Inflammatory macrophage treated with lipopolysaccharide for 1 hour (primary cell): ENCODE measurements around the gene NNAT.
A peak's percentile ranks its signal among the peaks of the same experiment; 100 is the strongest.
"Not testable (repeated sequence)": the region's sequence is repeated elsewhere in the genome, so short reads cannot be mapped to it uniquely, and the experiment has no call there.

Experiments
- DNase-seq, 2 donors: peaks; one replicate each; pipeline ENCODE4 v3.0.0-alpha.2; 2020 to 2022

NNAT gene

DNA sequence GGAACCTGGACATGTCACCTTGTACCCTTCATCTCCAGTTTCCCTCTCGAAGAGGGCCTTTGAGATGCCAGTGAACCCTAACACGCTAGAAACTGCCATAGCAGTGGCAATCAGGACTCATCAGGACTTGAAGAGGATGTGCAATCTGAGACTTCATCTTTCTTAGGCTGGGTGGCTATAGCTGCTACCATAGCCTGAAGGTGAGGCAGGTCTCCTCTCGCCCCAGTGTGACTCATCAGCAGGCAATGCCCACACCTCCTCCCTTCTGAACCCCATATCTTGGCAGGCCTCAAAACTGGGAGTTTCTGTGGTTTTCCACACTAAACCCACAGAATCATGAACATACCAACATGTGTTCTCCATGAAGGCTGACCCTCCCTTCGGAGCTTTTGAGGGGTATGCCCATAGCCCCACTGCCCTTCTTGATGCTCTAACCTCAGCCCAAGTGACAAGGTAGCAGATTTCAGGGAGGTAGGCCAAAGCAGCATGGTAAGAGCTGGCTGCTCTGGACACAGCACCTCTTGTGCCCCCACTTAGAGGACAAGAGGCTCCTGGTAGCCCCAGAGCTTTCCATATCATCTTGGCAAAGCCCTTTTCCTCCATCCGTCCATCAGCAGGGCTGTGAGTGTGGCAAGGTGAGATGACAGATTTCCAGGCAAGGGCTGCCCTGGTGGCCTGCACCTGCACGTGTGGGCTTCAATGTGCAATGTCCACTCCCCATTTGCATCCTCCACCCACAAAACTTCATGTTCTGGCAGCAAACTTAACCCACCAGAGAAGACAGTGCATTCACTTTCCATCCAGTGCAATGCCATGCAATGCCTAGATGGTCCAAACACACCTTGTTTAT lies 4.0 kb downstream of the NNAT start:
- DNase-seq, result no peak

DNA sequence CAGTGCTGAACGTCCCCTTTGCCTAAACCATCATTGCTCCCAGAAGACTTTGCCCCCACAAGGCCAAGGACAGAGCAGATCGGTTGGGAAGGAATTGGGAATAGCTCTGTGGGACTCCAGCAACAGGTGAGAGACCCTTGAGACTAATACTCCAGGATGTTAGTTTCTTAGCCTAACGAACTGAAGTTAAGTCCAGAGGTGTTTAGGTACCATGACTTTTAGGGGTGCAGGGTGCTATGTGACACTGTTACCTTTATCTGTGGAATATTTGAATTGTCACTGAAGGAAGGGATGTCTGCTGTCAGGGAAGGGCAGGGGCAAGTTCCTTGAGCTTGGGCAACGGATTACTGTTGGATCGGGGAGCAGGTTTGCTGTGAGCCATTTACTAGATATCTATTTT lies 4.8 kb downstream of the NNAT start:
- DNase-seq, result no peak

DNA sequence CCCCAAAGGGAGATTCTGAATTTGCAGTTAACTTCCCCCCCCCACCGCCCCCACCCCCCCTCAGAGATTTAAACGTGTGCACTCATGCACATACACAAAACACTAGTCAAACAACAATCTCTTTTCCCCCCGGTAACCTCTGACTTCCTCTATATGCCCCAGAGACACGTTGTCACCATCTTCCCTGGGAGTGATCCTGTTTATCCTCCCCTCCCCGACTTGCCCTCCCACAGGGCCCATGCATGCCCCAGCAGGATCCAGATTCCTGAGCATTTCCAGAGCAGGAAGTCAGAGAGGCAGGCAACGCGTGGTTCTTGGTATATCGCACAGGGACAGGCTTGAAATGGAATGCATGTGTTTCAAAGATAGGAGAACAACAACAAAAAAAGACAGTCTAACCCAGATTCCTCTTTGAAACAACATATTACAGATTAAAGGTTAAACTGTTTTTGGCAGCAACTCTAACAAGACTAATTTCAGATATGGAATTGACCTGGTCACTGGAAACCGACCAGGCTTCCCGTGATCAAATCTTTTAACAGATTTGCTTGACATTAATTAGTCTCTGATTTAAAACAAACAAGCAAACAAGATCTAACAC lies 5.3 kb downstream of the NNAT start:
- peak; percentile 30 to 69 for DNase-seq

DNA sequence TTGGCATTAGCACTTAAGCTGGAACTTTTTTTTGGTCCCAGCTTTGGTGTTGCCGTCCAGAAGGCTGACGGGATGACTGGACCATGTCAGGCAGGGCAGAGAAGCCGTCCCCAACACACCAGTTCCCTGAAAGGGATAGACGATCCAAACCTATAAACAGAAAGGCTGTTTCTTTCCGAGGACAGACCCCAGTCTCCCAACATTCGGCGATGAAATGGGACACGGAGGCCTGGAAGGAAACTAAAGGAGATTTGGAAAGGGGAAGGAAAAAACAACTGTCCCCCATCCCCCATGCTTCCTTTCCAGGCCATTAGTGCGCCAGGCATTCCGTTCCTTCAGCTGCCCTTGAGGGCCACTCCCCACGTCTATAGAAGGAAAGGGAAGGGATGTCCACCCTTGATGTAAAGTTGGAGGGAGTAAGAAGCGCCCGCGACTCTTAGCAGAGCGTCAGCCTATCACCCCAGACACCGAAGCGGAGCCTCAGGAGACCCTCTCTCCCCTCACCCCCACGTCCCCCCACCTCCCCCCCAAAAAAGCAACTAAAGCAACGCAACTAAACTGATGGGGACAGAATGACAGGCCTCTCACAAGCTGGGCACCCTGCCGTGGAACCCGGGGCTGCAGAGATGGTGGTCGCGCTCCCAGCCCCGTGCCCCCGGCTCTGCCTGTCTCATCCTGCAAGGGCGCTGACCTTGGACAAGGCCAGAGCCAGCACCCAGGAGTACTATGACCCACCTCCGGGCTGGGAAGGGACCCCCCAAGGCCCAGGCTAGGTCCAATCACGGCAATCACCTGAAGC lies 6.0 kb downstream of the NNAT start:
- DNase-seq, result peak; percentile 42 to 49

DNA sequence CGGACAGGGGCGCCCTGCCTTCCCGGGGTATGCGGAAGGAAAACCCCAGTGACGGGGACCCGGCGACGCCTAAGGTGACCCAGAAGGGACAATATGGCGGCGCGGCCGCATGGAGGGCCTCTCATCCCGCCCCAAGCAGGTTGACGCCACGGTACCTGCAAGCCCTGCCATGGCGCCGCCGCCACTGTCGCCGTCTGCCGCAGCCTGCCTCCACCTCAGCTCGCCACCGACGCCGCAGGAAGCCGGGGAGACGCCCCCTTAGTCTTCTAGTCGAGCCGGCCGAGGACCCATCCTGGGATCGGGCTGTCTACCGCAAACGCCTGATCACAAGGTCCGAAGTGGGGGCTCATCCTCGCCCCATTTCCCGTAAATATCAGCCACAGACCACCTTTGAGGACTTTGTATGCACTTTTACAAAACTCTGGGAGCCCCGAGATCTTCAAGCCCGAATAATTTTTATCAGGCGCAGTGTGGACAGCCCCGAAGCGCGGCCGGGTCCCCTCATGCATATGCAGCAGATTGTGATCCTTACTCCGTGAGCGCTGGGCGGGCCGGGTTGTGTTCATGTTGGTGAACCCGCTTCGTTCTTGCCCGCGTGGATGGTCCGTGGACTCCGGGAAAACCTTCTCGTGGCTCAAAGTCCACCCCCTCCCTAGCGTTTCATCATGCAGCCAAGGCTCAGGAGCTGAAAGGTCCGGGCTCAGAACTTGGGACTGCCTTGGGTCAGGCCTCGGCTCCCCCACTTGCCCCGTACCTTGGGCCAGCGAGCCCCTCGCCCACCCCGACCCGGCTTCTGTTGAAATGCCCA lies 6.8 kb downstream of the NNAT start, which contains the start of gene BLCAP:
BLCAP (minus strand) TSS at position 239 of the 808 bp plus-strand sequence. CDS start 8,702 bp downstream, outside the sequence.
- DNase-seq, result peak; percentile 92 to 94

DNA sequence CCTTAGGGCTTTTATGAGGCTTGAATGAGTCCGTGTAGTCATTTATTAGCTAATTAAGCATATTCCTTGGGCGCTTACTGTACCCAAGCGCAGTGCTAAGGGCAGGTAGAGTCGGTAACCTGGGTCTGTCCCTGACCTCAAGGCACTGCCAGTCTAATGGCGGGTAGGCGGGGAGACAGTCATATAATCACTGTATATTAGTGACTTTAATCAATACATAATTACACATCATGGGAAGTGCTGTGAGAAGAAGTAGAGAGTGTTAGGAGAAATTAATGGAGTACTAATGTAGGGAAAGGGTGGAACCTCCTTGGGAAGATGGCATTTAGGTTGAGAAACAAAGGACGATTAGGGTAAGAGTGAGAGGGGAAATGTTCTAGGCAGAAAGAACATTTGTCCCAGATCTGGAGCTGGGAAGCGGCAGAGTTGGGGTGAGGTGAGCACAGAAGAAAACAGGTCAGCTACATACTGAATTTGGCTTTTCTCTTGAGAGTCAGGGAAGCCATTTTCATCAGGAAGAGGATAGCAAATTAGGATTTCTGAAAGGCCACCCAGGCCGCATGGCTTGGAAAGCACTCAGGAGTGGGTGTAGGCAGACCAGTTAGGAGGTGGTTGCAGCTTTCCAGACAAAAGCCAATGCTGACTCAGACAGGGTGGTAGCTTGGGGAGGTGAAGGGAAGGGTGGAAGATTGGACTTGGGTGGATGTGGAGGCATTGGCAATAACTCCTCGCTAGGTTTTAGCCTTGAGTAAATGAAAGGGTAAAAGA lies 7.6 kb downstream of the NNAT start:
- DNase-seq, result peak; percentile 19 to 53

DNA sequence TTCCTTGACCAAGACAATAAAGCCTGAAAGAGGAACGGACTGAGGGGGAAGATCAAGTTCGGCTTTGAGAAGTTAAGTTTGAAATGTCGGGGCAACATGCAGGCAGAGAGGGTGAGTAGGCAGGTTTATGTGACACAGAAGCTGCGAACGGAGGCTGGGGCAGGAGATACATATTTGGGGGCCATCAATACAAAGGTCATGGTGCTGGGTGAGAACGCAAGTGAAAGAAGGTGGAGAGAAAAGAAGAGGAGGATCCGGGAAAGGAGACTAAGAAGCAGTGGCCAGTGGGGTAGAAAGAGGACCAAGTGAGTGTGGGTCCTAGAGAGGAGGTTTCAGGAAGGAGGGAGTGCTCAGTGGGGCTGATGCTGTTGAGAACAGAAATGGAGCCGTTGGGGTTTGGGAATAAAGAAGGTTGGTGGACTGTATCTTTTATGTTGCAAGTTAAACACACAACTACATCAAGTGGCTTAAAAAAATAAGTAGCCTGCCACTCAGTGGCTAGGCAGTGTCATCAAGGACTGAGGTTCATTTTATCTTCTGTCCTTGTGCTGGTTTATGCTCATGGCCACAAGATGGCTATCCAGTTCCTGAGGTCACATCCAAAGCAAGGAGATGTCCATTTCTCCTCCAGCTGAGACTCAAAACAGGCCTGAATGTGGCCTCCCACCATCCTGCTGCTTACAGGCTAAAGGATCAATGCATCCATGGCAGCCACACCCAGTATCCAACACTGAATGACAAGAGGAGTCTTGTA lies 8.3 kb downstream of the NNAT start:
- no peak for DNase-seq

DNA sequence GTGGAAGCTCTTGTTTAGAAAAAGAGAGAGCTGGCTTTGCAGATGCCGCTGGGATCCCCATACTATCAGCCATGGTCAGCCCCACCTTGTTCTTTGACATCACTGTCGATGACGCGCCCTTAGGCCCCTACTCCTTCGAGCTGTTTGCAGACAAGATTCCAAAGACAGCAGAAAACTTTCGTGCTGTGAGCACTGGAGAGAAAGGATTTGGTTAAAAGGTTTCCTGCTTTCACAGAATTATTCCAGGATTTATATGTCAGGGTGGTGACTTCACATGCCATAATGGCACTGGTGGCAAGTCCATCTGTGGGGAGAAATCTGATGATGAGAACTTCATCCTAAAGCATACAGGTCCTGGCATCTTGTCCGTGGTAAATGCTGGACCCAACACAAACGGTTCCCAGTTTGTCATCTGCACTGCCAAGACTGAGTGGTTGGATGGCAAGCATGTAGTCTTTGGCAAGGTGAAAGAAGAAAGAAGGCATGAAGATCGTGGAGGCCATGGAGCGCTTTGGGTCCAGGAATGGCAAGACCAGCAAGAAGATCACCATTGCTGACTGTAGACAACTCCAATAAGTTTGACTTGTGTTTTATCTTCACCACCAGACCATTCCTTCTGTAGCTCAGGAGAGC lies 9.0 kb downstream of the NNAT start:
- DNase-seq, result no peak

DNA sequence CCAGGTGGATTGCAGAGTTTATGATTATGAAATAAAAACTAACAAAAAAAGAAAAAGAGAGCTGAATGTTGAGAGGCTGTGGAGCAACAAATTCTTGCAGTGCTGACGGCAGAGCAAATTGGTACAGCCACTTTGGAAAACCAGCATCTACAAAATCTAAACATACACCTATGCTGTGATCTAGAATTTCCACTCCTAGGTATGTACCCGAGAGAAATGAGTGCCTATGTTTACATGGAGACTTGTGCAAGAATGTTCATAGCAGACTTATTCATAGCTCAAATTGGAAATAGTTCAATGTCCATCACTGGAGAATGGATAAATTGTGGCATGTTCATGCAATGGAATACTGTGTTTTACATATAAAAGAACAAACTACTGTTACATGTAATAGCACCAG lies 9.6 kb downstream of the NNAT start:
- no peak for DNase-seq

DNA sequence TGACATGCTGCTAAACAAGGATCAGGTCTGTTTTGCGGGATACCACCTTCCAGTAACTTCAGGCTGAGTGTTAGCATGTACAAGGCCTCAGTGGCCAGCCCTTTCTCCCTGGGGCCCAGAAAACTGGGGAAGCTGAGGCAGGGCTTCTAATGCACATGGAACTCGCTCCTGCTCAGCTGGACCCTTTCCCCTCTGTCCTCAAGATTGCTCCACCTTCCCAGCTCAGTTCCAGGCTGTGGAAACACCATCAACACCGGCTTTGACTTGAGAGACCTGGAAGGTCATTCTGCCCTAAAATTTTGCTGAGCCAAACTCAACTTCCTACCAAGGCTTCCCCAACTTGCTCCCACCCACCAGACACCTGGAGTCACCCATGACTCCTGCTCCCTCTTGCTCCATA lies 10.8 kb downstream of the NNAT start:
- no peak for DNase-seq

DNA sequence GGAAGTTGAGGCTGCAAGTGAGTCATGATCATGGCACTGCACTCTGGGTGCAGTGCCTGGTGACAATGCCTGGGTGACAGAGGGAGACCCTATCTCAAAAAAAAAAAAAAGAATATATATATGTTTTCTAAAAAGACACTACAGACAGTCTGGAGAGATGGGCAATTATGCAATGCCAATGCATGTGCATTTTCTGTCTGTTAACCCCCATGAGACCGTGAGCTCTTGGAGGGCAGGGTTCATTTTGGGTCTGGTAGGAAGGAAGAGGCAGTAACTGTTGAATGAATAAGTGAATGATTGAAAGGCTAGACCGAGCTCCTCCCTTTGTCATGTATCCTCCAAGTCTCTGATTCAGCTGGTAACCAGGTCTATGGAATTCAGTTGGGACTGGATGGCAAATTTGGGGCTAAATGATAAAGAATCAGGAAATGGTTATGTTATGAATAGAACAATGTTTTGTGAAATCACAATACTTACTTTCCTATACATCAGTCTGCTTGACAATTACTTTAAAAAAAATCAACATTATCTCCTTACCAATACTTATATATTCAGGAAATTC lies 12.2 kb downstream of the NNAT start:
- no peak for DNase-seq

DNA sequence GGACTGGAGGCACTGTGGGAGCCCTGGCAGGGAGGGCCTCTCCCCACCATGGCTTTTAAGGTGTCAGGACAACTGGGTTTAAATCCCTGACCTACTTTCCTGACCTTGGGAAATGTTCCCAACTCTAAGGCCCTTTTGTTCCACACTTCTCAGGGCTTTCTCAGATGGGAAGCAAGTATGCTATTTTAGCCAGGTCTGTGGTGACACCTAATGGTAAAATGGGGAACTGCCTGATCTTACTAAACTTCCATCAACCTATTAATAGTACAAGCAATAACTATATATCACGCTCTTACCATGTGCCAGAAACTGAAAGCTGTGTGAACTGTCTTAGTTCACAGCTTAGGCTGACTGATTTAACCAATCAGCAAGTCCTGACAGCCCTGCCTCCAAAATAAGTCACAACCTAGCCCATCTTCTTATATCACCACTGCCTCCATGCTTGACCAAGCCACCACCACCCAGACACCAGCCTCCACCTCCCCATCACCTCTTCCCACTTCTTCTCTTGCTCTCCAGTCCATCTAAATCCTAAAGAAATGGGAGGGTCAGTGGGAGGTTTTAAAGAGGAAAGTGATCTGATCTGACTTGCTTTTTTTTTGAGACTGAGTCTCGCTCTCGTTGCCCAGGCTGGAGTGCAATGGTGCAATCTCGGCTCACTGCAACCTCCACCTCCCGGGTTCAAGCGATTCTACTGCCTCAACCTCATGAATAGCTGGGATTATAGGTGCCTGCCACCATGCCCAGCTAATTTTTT lies 13.5 kb downstream of the NNAT start:
- peak; percentile 85 to 99 for DNase-seq

DNA sequence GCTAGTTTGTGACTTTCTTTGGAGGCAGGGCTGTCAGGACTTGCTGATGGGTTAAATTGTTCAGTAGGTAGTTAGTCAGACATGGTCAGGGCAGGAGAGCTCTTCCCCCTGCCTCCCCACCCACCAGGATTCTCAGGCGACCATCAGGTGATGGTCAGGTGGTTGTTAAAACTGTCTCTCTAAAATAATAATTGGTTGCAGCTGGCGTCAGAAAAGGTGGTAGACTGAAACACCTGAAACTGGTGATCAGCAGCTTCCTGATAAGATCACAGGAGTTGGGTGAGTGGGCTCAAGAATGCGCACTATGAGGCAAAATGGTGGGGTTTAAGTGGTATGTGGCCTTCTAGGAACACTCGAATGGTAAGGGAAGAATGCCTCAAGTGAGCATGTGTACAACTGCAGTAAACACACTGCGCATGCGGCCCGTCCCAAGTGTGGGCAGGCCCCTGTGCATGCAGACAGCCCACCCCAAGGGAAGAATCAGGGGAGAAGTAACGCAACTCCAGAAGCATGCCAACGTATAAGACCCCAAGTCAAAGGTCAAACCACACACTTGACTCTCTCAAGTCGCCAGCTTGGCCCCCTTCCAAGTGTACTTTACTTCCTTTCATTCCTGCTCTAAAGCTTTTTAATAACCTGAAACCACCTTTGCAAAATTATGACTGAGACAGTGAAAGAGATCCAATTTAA lies 14.5 kb downstream of the NNAT start:
- no peak for DNase-seq

DNA sequence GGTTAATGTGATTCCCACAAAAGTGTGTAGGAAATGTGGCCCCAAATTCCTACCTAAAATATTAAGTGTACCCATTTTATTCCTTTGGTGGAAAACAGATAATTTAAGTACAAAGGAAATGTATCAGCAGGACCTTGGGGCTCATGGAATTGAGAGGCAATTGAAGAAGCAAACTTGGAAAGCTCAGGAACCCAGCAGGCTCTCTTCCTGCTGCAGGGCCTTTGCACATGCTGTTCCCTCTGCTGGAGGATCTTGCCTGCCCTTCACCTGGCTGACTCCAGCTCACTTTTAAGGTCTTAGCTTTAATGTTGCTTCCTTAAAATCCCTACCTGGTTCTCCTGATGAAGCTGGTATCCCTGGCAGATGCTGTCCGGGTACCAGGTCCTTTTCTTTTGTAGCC lies 16.5 kb downstream of the NNAT start:
- DNase-seq, result no peak

DNA sequence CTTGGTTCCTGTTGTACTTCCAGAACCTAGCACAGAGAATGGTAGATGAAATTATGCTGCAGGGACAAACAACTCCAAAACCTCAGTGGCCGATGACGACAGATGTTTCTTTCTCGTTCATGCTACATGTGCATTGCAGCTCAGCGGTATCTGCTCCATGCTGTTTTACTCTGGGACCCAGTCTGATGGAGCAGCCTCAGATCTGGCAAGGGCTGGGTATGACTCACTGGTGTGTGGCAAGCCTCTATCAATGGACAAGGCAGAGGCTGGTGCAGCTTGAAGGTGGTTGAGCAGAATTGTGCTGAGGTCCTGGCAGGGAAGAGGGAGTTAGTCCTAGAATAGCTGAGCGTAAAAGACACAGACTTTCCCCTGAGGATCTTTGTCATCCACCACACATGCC lies 17.0 kb downstream of the NNAT start:
- DNase-seq, result peak; percentile 20 to 31

DNA sequence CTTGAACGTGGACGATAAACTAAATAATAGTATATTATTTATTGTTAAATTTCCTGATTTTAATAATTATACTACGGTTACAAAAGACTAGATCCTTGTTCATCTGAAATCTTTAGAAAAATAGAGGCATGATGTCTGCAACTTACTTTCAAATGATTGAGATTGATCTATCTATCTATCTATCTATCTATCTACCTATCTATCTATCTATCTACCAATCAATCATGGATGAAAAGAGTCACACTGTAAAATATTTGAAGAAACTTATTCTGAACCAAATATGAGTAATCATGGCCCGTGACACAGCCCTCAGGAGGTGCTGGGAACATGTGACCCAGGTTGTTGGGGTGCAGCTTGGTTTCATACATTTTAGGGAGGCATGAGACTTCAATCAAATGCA lies 18.4 kb downstream of the NNAT start:
- no peak for DNase-seq

DNA sequence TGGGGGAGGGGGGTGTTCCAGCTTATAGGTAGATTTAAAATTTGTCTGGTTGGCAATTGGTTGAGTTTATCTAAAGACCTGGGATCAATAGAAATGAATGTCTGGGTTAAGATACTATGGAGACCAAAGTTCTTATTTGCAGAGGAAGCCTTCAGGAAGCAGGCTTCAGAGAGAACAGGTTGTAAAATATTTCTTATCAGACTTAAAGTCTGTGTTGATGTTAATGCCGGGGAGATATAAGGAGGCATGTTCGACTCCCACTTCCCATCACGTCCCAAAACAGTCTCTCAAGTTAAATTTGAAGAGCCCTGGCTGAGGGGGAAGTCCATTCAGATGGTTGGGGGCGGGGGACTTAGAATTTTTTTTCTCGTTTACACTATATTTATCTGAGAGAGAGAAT lies 19.0 kb downstream of the NNAT start:
- DNase-seq, result no peak

DNA sequence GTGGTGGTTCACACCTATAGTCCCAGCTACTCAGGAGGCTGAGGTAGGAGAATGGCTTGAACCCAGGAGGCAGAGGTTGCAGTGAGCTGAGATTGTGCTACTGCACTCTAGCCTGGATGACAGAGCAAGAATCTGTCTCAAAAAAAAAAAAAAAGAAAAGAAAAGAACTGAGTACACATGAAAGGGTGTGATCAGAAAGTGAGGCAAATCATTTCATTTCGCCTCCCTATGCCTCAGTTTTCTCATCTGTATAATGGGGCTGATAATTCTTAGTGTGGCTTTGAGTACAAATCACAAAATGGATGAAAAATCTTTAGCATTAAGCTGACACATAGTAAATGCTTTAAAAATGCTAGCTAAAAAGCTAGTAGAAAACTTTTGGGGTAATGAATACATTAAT lies 19.8 kb downstream of the NNAT start:
- DNase-seq, result not testable (repeated sequence)

DNA sequence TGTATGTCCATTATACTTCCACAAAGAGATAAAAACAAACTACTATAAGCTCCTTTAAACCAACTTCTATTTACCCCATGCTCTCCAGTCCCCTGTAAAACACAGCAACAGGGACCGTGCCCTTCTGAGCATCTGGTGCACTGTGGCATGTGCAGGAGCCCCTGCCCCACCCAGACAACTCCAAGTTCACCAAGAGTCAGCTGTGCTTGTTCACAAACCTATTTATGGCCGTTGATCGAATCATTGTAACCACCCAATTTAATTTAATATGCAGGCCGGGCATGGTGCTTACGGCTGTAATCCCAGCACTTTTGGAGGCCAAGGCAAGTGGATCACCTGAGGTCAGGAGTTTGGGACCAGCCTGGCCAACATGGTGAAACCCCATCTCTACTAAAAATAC lies 20.3 kb downstream of the NNAT start:
- DNase-seq, result no peak
